Measurements from ENCODE around the gene ACYP1. TPM values are rescaled to one million over a fixed set of nuclear protein-coding genes. Genes with fewer than 3 reads are reported as not detected.
A peak's percentile ranks its signal among the peaks of the same experiment; 100 is the strongest.

The ACYP1 gene
- total and polyA plus RNA-seq, 9 of the 15 experiments (the other 6 are each of a cell fraction or from before 2014, with no cell fraction given), result 19.9 to 113 (median 52.3) TPM

GRCh38 chr14:75069121-75069810, 5.4 kb upstream of the ACYP1 start, which contains the start of gene ZC2HC1C (continued):
- no peak for TF ChIP-seq ELF1 (tag; IDR thresholded peaks at IDR 0.05)
- no peak for TF ChIP-seq FOXJ3 (CRISPR knock-in tag; IDR thresholded peaks at IDR 0.05)
- no peak for TF ChIP-seq CHD1 (IDR thresholded peaks at IDR 0.05; ENCODE audit: low read length)
- TF ChIP-seq PCBP1 (IDR thresholded peaks at IDR 0.05; ENCODE audit: low read depth, low read length, poor library complexity, severe bottlenecking), result no peak
- peak; percentile 96 for TF ChIP-seq FOXJ2 (tag; IDR thresholded peaks at IDR 0.05)
- TF ChIP-seq PHB2 (IDR thresholded peaks at IDR 0.05; ENCODE audit: low read depth), result no peak
- TF ChIP-seq RBM25 (IDR thresholded peaks at IDR 0.05; ENCODE audit: low read depth, low read length, severe bottlenecking), result no peak
- no peak for TF ChIP-seq RBM17 (IDR thresholded peaks at IDR 0.05; ENCODE audit: borderline replicate concordance, low read depth, low read length)
- no peak for TF ChIP-seq TGIF2 (CRISPR knock-in tag; IDR thresholded peaks at IDR 0.05)
- no peak for TF ChIP-seq HEY1 (CRISPR knock-in tag; IDR thresholded peaks at IDR 0.05; ENCODE audit: borderline replicate concordance)
- TF ChIP-seq RCOR1 (IDR thresholded peaks at IDR 0.05; ENCODE audit: borderline replicate concordance in 1 of 2, low read depth in 2 of 2, low read length in 2 of 2), result 0 out of 4 replicates have a peak, but pooled peaks of 1 of the 2 experiments have one; percentile 31
- TF ChIP-seq, protein P1, sequence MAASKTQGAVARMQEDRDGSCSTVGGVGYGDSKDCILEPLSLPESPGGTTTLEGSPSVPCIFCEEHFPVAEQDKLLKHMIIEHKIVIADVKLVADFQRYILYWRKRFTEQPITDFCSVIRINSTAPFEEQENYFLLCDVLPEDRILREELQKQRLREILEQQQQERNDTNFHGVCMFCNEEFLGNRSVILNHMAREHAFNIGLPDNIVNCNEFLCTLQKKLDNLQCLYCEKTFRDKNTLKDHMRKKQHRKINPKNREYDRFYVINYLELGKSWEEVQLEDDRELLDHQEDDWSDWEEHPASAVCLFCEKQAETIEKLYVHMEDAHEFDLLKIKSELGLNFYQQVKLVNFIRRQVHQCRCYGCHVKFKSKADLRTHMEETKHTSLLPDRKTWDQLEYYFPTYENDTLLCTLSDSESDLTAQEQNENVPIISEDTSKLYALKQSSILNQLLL (CRISPR knock-in tag; IDR thresholded peaks at IDR 0.05; ENCODE audit: borderline replicate concordance), result no peak
- TF ChIP-seq TEAD4 (IDR thresholded peaks at IDR 0.05; ENCODE audit: low read length), result peak; percentile 36; the same call in 1 of the 2 replicates
- no peak for TF ChIP-seq TEAD4 (CRISPR knock-in tag; IDR thresholded peaks at IDR 0.05; ENCODE audit: borderline replicate concordance)
- no peak for TF ChIP-seq ZC3H11A (IDR thresholded peaks at IDR 0.05; ENCODE audit: low read depth, low read length)
- no peak for TF ChIP-seq CLOCK (CRISPR knock-in tag; IDR thresholded peaks at IDR 0.05; ENCODE audit: borderline replicate concordance)
- TF ChIP-seq PHF8 (IDR thresholded peaks at IDR 0.05; ENCODE audit: borderline replicate concordance, low read length), result peak; percentile 61; the same call in 1 of the 2 replicates
- TF ChIP-seq MXI1 (IDR thresholded peaks at IDR 0.05; ENCODE audit: low read depth, low read length), result peak; percentile 61; the same call in 1 of the 2 replicates
- TF ChIP-seq TAL1 (IDR thresholded peaks at IDR 0.05), result no peak
- no peak for TF ChIP-seq GTF2B (IDR thresholded peaks at IDR 0.05; ENCODE audit: extremely low read depth, insufficient read length)
- no peak for TF ChIP-seq HCFC1 (IDR thresholded peaks at IDR 0.05; ENCODE audit: low read depth, low read length)
- TF ChIP-seq HNRNPL (IDR thresholded peaks at IDR 0.05; ENCODE audit: low read depth, low read length), result peak; percentile 77; the same call in 1 of the 2 replicates
- TF ChIP-seq KHSRP (IDR thresholded peaks at IDR 0.05), result no peak
- TF ChIP-seq SP1 (CRISPR knock-in tag; IDR thresholded peaks at IDR 0.05), result peak; percentile 30; the same call in 1 of the 2 replicates
